OCI-LY1 (cell line): ENCODE measurements around the gene LECT2.

Experiments
- H2AFZ ChIP-seq: fragments of 200-600 bp; sonication (generic), shearing (Covaris generic); 2 replicates; pipeline ENCODE4 v1.6.0; 2014; ENCODE audit warnings: antibody characterized with exemption, mild to moderate bottlenecking, low read length
- H3F3A ChIP-seq: fragments of 200-600 bp; sonication (generic), shearing (Covaris generic); 2 replicates; pipeline ENCODE4 v1.6.0; 2014; ENCODE audit warnings: mild to moderate bottlenecking, antibody characterized with exemption, low read length, moderate library complexity; ENCODE audit not compliant: insufficient read depth
- H3K27ac ChIP-seq: fragments of 200-600 bp; sonication (generic); 2 replicates; pipeline ENCODE4 v1.5.1; 2014; ENCODE audit warnings: low read length, mixed run types, mild to moderate bottlenecking, low read depth; ENCODE audit not compliant: poor library complexity, severe bottlenecking
- H3K27me3 ChIP-seq: fragments of 200-600 bp; sonication (generic); 2 replicates; pipeline ENCODE4 v1.6.0; 2014; ENCODE audit warnings: antibody characterized with exemption, mild to moderate bottlenecking, low read length, moderate library complexity; ENCODE audit not compliant: insufficient read depth
- H3K36me3 ChIP-seq: fragments of 200-600 bp; sonication (generic); 2 replicates; pipeline ENCODE4 v1.6.1; 2014; ENCODE audit warnings: mild to moderate bottlenecking, antibody characterized with exemption, low read length, moderate library complexity, mixed read lengths; ENCODE audit not compliant: insufficient read depth
- H3K4me1 ChIP-seq: fragments of 200-600 bp; sonication (generic); 2 replicates; pipeline ENCODE4 v1.5.1; 2014; ENCODE audit warnings: mild to moderate bottlenecking, low read length, moderate library complexity; ENCODE audit not compliant: insufficient read depth, severe bottlenecking
- H3K4me2 ChIP-seq: fragments of 200-600 bp; sonication (generic), shearing (Covaris generic); 2 replicates; pipeline ENCODE4 v1.6.1; 2014; ENCODE audit warnings: low read length
- H3K4me3 ChIP-seq: fragments of 200-600 bp; sonication (generic); 2 replicates; pipeline ENCODE4 v1.5.1; 2014; ENCODE audit warnings: low read length, low read depth, mild to moderate bottlenecking, mixed read lengths; ENCODE audit not compliant: poor library complexity, severe bottlenecking
- H3K79me2 ChIP-seq: fragments of 200-600 bp; shearing (Covaris generic); 2 replicates; pipeline ENCODE4 v1.6.1; 2016; ENCODE audit warnings: mixed run types, low read length, mixed read lengths; ENCODE audit not compliant: insufficient read depth
- H3K9ac ChIP-seq: fragments of 200-600 bp; sonication (generic), shearing (Covaris generic); 2 replicates; pipeline ENCODE4 v1.6.1; 2014; ENCODE audit warnings: mild to moderate bottlenecking, low read length, mixed read lengths
- H3K9me2 ChIP-seq: fragments of 200-600 bp; sonication (generic), shearing (Covaris generic); 2 replicates; pipeline ENCODE4 v1.6.1; 2014; ENCODE audit warnings: low read depth, mild to moderate bottlenecking, low read length, mixed read lengths
- H3K9me3 ChIP-seq: fragments of 200-600 bp; shearing (Covaris generic); 2 replicates; pipeline ENCODE4 v1.6.1; 2014; ENCODE audit warnings: low read length, mixed read lengths
- H4K20me1 ChIP-seq: fragments of 200-600 bp; sonication (generic), shearing (Covaris generic); 2 replicates; pipeline ENCODE4 v1.6.0; 2016; ENCODE audit warnings: mild to moderate bottlenecking, low read length; ENCODE audit not compliant: insufficient read depth
- CTCF ChIP-seq: fragments of 200-600 bp; sonication (generic), shearing (Covaris generic); IDR thresholded peaks from 2 replicates; pipeline ENCODE4 v1.5.1; 2017; ENCODE audit warnings: mild to moderate bottlenecking, antibody characterized with exemption, low read length, moderate library complexity, mixed read lengths
- EZH2 ChIP-seq: fragments of 200-600 bp; sonication (generic), shearing (Covaris generic); IDR thresholded peaks from 2 replicates; pipeline ENCODE4 v1.8.0; 2017; ENCODE audit warnings: borderline replicate concordance, mixed run types, mild to moderate bottlenecking, antibody characterized with exemption, low read length, moderate library complexity, mixed read lengths

The LECT2 gene

DNA sequence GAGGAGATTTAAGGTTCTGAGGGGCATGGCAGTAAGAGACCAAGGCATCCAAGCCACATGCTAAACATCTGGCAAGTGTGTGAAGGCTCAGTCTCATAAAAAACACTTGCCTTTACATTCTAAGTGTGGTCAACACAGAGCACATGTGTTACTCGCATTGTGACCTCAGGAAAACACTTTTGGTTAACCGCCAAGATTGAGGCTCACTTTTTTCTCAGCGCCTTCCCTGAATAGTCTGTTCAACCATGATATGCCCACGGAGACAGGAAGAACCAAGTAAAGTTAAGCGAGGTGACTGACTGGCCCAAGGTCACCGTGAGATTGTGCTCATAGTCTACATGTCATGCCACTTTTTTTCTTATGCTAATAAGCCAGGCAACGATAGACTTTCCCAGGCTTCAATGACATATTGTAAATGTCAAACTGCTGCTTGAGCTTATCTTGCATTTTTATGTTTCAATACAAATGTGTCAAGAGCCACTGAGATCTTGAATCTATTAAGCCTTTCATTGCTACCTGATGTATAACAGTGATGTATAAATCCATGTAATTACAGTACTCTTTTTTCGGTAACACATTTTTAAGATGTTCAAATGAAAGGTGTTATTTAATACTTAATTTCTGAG, 38.0 kb downstream of the LECT2 start:
- Histone ChIP-seq H3K36me3 (no peaks in the 10 kb centered on the region), H3F3A (no peaks in the 10 kb centered on the region), H3K9me2 (no peaks in the 10 kb centered on the region), H3K9me3 (no peaks in the 10 kb centered on the region), H3K4me1 (no peaks in the 10 kb centered on the region), H3K4me3 (no peak overlapping the region), H3K27ac (no peak overlapping the region), H3K4me2 (no peak overlapping the region), H3K79me2 (no peaks in the 10 kb centered on the region), H4K20me1 (no peaks in the 10 kb centered on the region), H3K27me3 (no peaks in the 10 kb centered on the region), H3K9ac (no peak overlapping the region), H2AFZ (no peak overlapping the region)
- TF ChIP-seq CTCF (no peak), EZH2 (no peak)

DNA sequence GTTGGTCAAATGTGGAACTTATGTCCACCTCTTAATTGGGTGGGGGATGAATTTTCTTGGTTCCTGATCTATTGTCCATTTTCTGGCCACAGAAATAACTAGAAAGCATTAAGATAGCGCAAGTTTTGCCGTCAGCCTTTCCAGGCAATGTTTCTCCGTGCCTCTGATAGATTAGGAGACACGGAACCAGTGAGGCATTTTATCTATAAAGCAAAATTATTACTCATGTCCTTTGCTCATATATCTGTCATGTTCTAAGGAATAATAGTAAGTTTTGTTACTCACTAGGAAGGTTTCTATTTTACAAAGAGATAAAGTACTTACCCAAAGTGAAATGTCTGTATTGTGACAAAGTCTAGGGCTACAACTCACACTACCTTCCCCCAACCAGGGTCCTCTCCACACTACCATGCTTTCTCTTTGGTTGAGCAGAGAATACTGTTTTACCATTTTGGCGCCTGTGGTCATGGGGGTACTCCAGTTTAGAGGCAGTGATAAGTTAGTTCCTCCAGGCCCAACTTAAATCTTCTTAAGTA, 39.2 kb downstream of the LECT2 start:
- no peak overlapping the region for H2AFZ ChIP-seq
- TF ChIP-seq CTCF (no peak), EZH2 (no peak)
- H3K36me3 ChIP-seq: no peaks in the 10 kb centered on the region
- no peaks in the 10 kb centered on the region for H3K9me2 ChIP-seq
- no peak overlapping the region for H3K4me2 ChIP-seq
- no peaks in the 10 kb centered on the region for H3K4me1 ChIP-seq
- H3K27me3 ChIP-seq: no peaks in the 10 kb centered on the region
- no peaks in the 10 kb centered on the region for H3K9me3 ChIP-seq
- no peaks in the 10 kb centered on the region for H3K79me2 ChIP-seq
- no peaks in the 10 kb centered on the region for H4K20me1 ChIP-seq
- H3K4me3 ChIP-seq: no peak overlapping the region
- H3K9ac ChIP-seq: no peak overlapping the region
- no peak overlapping the region for H3K27ac ChIP-seq
- H3F3A ChIP-seq: no peaks in the 10 kb centered on the region

- H3K27me3 ChIP-seq: no peaks in the 10 kb centered on the region
- H3K36me3 ChIP-seq: no peaks in the 10 kb centered on the region
These were observed 40.8 kb downstream of the LECT2 start for GRCh38 chr5:135913713-135914626.

More at GRCh38 chr5:135913713-135914626, 40.8 kb downstream of the LECT2 start:
- Histone ChIP-seq H3K9ac (no peak overlapping the region), H3K4me1 (no peaks in the 10 kb centered on the region), H2AFZ (no peak overlapping the region), H3K4me2 (no peak overlapping the region), H3K4me3 (no peak overlapping the region), H3F3A (no peaks in the 10 kb centered on the region), H3K9me2 (no peaks in the 10 kb centered on the region), H3K27ac (no peak overlapping the region), H3K79me2 (no peaks in the 10 kb centered on the region), H4K20me1 (no peaks in the 10 kb centered on the region), H3K9me3 (no peaks in the 10 kb centered on the region)
- TF ChIP-seq EZH2: no peak
- TF ChIP-seq CTCF: no peak
